CD14-positive monocyte (primary cell): ENCODE measurements around the gene PPP2R3A. TPM values are rescaled to one million over a fixed set of nuclear protein-coding genes. Genes with fewer than 3 reads are reported as not detected.

Experiments used
- DNase-seq, 3 donors: peaks; one replicate each; pipeline ENCODE4 v3.0.0-alpha.2; 2011 to 2022
- H2AFZ ChIP-seq: 2 replicates; pipeline ENCODE4 v1.6.0; 2012; ENCODE audit warnings: mild to moderate bottlenecking, low read depth, low read length, inconsistent platforms; ENCODE audit not compliant: insufficient read depth, poor library complexity, severe bottlenecking
- H3K27ac ChIP-seq, 2 donors: 1 replicate in 1 of 2; 2 replicates in 1 of 2; pipeline ENCODE4 v1.5.1; 2012 to 2013; ENCODE audit warnings: low read length in 2 of 2, control low read depth in 1 of 2, inconsistent platforms in 1 of 2, low read depth in 1 of 2, mild to moderate bottlenecking in 1 of 2
- H3K27me3 ChIP-seq, 2 donors: one replicate each; pipeline versions ENCODE4 v1.6.0 to v1.6.1; 2011 to 2013; ENCODE audit warnings: low read length in 2 of 2; ENCODE audit not compliant: control insufficient read depth in 2 of 2, insufficient read depth in 2 of 2
- H3K36me3 ChIP-seq, 2 donors: replicated peaks in 1 of 2; 1 replicate in 1 of 2; 2 replicates in 1 of 2; pipeline versions ENCODE4 v1.5.1 to v1.6.1; 2012 to 2013; ENCODE audit warnings: low read length in 2 of 2, control low read depth in 1 of 2, inconsistent platforms in 1 of 2, mild to moderate bottlenecking in 1 of 2; ENCODE audit not compliant: insufficient read depth in 2 of 2, control insufficient read depth in 1 of 2
- H3K4me1 ChIP-seq, 2 donors: 1 replicate in 1 of 2; 2 replicates in 1 of 2; pipeline versions ENCODE4 v1.5.1 to v1.6.1; 2012 to 2013; ENCODE audit warnings: low read length in 2 of 2, control low read depth in 1 of 2, inconsistent platforms in 1 of 2, mild to moderate bottlenecking in 1 of 2, moderate library complexity in 1 of 2; ENCODE audit not compliant: insufficient read depth in 2 of 2, control insufficient read depth in 1 of 2
- H3K4me2 ChIP-seq: replicated peaks from 2 replicates; pipeline ENCODE3; 2012; ENCODE audit warnings: low read length, moderate library complexity, mild to moderate bottlenecking; ENCODE audit not compliant: poor library complexity, severe bottlenecking; ENCODE audit errors: extremely low read depth
- H3K4me3 ChIP-seq, 3 experiments: fragments of 200-600 bp in 1 of 3; sonication (generic) in 1 of 3; replicated peaks in 1 of 3; 1 replicate in 2 of 3; 2 replicates in 1 of 3; pipeline ENCODE4 v1.5.1; 2011 to 2013; ENCODE audit warnings: low read length in 3 of 3, mild to moderate bottlenecking in 3 of 3, control low read depth in 2 of 3, low read depth in 2 of 3, inconsistent platforms in 1 of 3, moderate library complexity in 1 of 3
- H3K79me2 ChIP-seq: 2 replicates; pipeline ENCODE4 v1.6.0; 2012; ENCODE audit warnings: mild to moderate bottlenecking, control low read depth, inconsistent platforms, low read length, moderate library complexity; ENCODE audit not compliant: insufficient read depth
- H3K9ac ChIP-seq: 2 replicates; pipeline ENCODE4 v1.6.0; 2017; ENCODE audit warnings: low read length, mild to moderate bottlenecking; ENCODE audit not compliant: insufficient read depth, poor library complexity, severe bottlenecking
- H3K9me3 ChIP-seq, 2 donors: replicated peaks in 1 of 2; 1 replicate in 1 of 2; 2 replicates in 1 of 2; pipeline versions ENCODE4 v1.5.1 to v1.6.1; 2012 to 2013; ENCODE audit warnings: low read length in 2 of 2, control low read depth in 1 of 2; ENCODE audit not compliant: control insufficient read depth in 1 of 2, insufficient read depth in 1 of 2
- H4K20me1 ChIP-seq: 2 replicates; pipeline ENCODE4 v1.6.0; 2012; ENCODE audit warnings: mild to moderate bottlenecking, low read length, control low read depth, moderate library complexity; ENCODE audit not compliant: insufficient read depth
- H3K27ac Mint-ChIP-seq, 7 donors: one replicate each; pipeline ENCODE4 v1.8.0; 2020; ENCODE audit warnings: mild to moderate bottlenecking in 7 of 7, mixed read lengths in 7 of 7, moderate library complexity in 6 of 7, inconsistent platforms in 2 of 7
- H3K27me3 Mint-ChIP-seq, 3 donors: one replicate each; pipeline ENCODE4 v1.8.0; 2021 to 2022; ENCODE audit warnings: low read depth in 3 of 3, mild to moderate bottlenecking in 3 of 3, mixed read lengths in 3 of 3, moderate library complexity in 3 of 3, inconsistent platforms in 1 of 3
- H3K36me3 Mint-ChIP-seq, 2 donors: one replicate each; pipeline ENCODE4 v1.8.0; 2020; ENCODE audit warnings: mixed read lengths in 2 of 2, inconsistent platforms in 1 of 2, mild to moderate bottlenecking in 1 of 2
- H3K4me1 Mint-ChIP-seq: one replicate; pipeline ENCODE4 v1.8.0; 2020; ENCODE audit warnings: mild to moderate bottlenecking, mixed read lengths
- H3K4me3 Mint-ChIP-seq, 2 donors: one replicate each; pipeline ENCODE4 v1.8.0; 2020; ENCODE audit warnings: mild to moderate bottlenecking in 2 of 2, mixed read lengths in 2 of 2, moderate library complexity in 1 of 2
- H3K9me3 Mint-ChIP-seq, 7 donors: one replicate each; pipeline ENCODE4 v1.8.0; 2020 to 2022; ENCODE audit warnings: mixed read lengths in 7 of 7, mild to moderate bottlenecking in 6 of 7, moderate library complexity in 6 of 7, inconsistent platforms in 2 of 7
- WGBS: methylation state at CpG from one replicate; pipeline ENCODE4 v1.1.5; 2013; ENCODE audit warnings: missing lambda C conversion rate; ENCODE audit not compliant: insufficient coverage; 5-methylcytosine and 5-hydroxymethylcytosine counted together
- intact Hi-C, 2 donors: fragments of 100-400 bp; cut with micrococcal nuclease; formaldehyde crosslinking; loops; one replicate each; pipeline versions ENCODE4 v1.15.0 to v1.15.1; 2023
- polyA plus RNA-seq, 3 donors: library from polyadenylated mRNA; depleted of rRNA in 1 of 3; unstranded in 2 of 3; stranded (reverse) in 1 of 3; fragments of 300-500 nt in 2 of 3; fragments of >200 nt in 1 of 3; fragmentation: Illumina TruSeq in 2 of 3; gene quantifications; 1 replicate in 2 of 3; 2 replicates in 1 of 3; pipeline ENCODE4 v1.2.3, GENCODE V29; 2012 to 2021
- TF ChIP-seq, protein P1 (sequence below): fragments of 200-600 bp; IDR thresholded peaks from one replicate; pipeline ENCODE4 v1.8.0; 2022; ENCODE audit warnings: antibody characterized with exemption, mild to moderate bottlenecking

PPP2R3A gene
- polyA plus RNA-seq, 3 donors = 0.09 to 0.15 (median 0.10) TPM

DNA sequence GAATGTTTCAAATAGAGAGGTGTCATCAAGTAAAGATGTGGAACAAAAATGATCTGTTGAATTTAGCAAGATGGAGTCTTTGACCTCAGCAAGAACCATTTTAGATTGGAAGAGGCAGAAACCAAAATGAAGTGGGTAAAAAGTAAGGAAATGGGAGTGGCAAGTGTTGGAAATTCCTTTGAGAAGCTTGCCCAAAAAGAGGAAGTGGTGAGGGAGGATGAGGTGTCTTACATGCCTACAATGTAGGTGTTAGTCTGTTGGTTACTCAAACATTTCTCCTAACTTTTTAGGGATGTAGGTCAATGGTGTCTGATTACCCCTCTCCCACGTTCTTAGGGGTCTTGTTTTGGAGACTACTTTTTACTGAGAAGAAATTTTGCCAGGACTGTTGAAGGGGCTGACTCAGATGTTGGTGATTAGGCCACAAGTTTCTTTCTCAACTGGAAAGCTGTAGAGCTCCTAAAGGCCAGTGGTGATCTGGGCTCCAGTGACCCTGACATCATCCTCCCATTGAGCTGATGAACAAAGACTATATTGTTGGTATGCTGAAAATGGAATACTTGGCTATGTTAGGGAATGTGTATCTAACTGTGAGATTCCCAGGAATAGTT, 5.1 kb downstream of the PPP2R3A start:
- H3K27ac Mint-ChIP-seq = no peak overlapping the region
- Histone ChIP-seq H3K27ac (no peak overlapping the region), H3K4me2 (no peak overlapping the region), H3K27me3 (peaks cover 18 to 23% of the 10 kb centered on the region in 2 donors), H3K79me2 (no peaks in the 10 kb centered on the region), H3K9ac (no peak overlapping the region), H4K20me1 (no peaks in the 10 kb centered on the region), H3K9me3 (no peaks in the 10 kb centered on the region), H3K4me1 (peaks cover 7 to 11% of the 10 kb centered on the region in 2 donors), H3K4me3 (no peak overlapping the region), H2AFZ (no peak overlapping the region), H3K36me3 (no peaks in the 10 kb centered on the region)
- no peak overlapping the region for H3K4me3 Mint-ChIP-seq
- H3K36me3 Mint-ChIP-seq = no peaks in the 10 kb centered on the region
- peaks cover 0 to 4% (median 0%) of the 10 kb centered on the region in 7 donors for H3K9me3 Mint-ChIP-seq
- intact Hi-C loops = no loop called here
- H3K4me1 Mint-ChIP-seq = peaks cover 9% of the 10 kb centered on the region
- peak; percentile 0 to 49 (median 4) for DNase-seq
- TF ChIP-seq, protein P1, sequence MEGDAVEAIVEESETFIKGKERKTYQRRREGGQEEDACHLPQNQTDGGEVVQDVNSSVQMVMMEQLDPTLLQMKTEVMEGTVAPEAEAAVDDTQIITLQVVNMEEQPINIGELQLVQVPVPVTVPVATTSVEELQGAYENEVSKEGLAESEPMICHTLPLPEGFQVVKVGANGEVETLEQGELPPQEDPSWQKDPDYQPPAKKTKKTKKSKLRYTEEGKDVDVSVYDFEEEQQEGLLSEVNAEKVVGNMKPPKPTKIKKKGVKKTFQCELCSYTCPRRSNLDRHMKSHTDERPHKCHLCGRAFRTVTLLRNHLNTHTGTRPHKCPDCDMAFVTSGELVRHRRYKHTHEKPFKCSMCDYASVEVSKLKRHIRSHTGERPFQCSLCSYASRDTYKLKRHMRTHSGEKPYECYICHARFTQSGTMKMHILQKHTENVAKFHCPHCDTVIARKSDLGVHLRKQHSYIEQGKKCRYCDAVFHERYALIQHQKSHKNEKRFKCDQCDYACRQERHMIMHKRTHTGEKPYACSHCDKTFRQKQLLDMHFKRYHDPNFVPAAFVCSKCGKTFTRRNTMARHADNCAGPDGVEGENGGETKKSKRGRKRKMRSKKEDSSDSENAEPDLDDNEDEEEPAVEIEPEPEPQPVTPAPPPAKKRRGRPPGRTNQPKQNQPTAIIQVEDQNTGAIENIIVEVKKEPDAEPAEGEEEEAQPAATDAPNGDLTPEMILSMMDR = no peak
- no CpG with 5 or more reads among the region's 1 CpG for WGBS
- peaks cover 14 to 19% (median 16%) of the 10 kb centered on the region in 3 donors for H3K27me3 Mint-ChIP-seq

DNA sequence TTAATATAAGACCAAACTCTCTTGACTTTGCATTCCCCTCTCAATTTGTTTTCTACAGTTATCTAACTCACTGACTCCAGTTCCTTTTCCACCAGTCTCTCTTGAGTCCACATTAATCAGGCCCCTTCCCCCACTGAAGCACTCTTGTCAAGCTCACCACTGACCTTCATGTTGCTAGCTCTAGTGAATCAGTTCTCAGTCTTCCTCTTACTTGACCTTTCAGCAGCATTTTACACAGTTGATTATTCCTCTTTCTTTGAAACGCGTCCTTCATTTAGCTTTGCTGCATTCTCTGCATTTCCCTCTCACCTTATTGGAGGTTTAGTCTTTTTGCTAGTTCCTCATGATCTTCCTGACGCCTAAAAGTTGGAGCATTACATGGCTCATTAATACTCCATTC, 8.3 kb downstream of the PPP2R3A start:
- Histone ChIP-seq H3K9me3 (no peaks in the 10 kb centered on the region), H3K79me2 (no peaks in the 10 kb centered on the region), H3K4me3 (no peak overlapping the region), H2AFZ (no peak overlapping the region), H3K4me1 (no peaks in the 10 kb centered on the region), H3K4me2 (no peak overlapping the region), H4K20me1 (no peaks in the 10 kb centered on the region), H3K36me3 (no peaks in the 10 kb centered on the region), H3K9ac (no peak overlapping the region), H3K27ac (no peak overlapping the region), H3K27me3 (no peaks in the 10 kb centered on the region)
- TF ChIP-seq, protein P1 = no peak
- no peak overlapping the region for H3K27ac Mint-ChIP-seq
- H3K9me3 Mint-ChIP-seq = peaks cover 0 to 3% (median 0%) of the 10 kb centered on the region in 7 donors
- H3K27me3 Mint-ChIP-seq = peaks cover 0 to 1% (median 0%) of the 10 kb centered on the region in 3 donors
- 100% methylated on average over 1 of the region's 3 CpGs for WGBS
- DNase-seq = no peak
- no peaks in the 10 kb centered on the region for H3K36me3 Mint-ChIP-seq
- peaks cover 1% of the 10 kb centered on the region for H3K4me1 Mint-ChIP-seq
- intact Hi-C loops = no loop called here
- no peak overlapping the region for H3K4me3 Mint-ChIP-seq
